ENCODE results near the gene ZNF787. TPM values are rescaled to one million over a fixed set of nuclear protein-coding genes. Genes with fewer than 3 reads are reported as not detected.

Gene ZNF787
- total and polyA plus RNA-seq, 2 of the 8 experiments (the other 6 are each of a cell fraction or from before 2014, with no cell fraction given) = 19.7 to 56.0 TPM

GRCh38 chr19:56144831-56145230 is 23.7 kb upstream of the ZNF787 start (continued):
- TF ChIP-seq BCL11A (IDR thresholded peaks at IDR 0.05; ENCODE audit: low read depth in 2 of 2, low read length in 2 of 2) = no peak
- TF ChIP-seq KDM4A (IDR thresholded peaks at IDR 0.05; ENCODE audit: low read depth, low read length, severe bottlenecking) = no peak
- no peak for TF ChIP-seq MAX (IDR thresholded peaks at IDR 0.05)
- TF ChIP-seq CHD2 (IDR thresholded peaks at IDR 0.05; ENCODE audit: low read length) = no peak
- TF ChIP-seq CBX8 (IDR thresholded peaks at IDR 0.05; ENCODE audit: borderline replicate concordance, low read depth, low read length) = no peak
- no peak for TF ChIP-seq KDM1A (IDR thresholded peaks at IDR 0.05; ENCODE audit: borderline replicate concordance, low read length)
- no peak for TF ChIP-seq RBBP5 (IDR thresholded peaks at IDR 0.05; ENCODE audit: borderline replicate concordance, low read depth, low read length)
- no peak for TF ChIP-seq BACH1 (IDR thresholded peaks at IDR 0.05; ENCODE audit: low read length)

Data from H1 (cell line).